C4-2B (cell line): ENCODE results near the gene TNIP1.

Experiments
- H3K27ac ChIP-seq: fragments of 450-650 bp; 2 replicates; pipeline ENCODE4 v1.5.1; 2017
- ZFX ChIP-seq: fragments of 450-650 bp; IDR thresholded peaks from 2 replicates; pipeline ENCODE4 v1.6.1; 2017
- TF ChIP-seq, protein P1 (sequence below): fragments of 450-650 bp; conservative IDR thresholded peaks from 2 replicates; pipeline ENCODE4 v1.5.1; 2017; ENCODE audit warnings: mild to moderate bottlenecking

Gene TNIP1

DNA sequence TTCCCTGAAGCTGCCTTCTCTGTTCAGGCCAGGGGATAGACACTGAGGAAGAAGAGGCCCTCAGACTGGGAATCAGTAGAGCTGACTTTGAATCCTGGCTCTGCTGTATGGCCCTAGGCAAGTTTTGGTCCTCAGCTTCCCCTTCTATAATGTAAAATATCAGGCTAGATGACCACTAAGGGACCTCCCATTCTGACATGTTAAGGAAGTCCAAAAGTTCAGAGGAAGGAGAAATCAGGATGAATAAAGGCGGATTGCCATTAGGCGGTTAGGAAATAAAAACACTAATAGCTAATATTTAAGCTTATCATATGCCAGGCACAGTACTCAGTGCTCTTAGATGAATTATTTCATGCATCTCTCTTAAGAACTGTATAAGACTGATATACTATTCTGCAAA, 8.9 kb upstream of the TNIP1 start:
- TF ChIP-seq, protein P1, sequence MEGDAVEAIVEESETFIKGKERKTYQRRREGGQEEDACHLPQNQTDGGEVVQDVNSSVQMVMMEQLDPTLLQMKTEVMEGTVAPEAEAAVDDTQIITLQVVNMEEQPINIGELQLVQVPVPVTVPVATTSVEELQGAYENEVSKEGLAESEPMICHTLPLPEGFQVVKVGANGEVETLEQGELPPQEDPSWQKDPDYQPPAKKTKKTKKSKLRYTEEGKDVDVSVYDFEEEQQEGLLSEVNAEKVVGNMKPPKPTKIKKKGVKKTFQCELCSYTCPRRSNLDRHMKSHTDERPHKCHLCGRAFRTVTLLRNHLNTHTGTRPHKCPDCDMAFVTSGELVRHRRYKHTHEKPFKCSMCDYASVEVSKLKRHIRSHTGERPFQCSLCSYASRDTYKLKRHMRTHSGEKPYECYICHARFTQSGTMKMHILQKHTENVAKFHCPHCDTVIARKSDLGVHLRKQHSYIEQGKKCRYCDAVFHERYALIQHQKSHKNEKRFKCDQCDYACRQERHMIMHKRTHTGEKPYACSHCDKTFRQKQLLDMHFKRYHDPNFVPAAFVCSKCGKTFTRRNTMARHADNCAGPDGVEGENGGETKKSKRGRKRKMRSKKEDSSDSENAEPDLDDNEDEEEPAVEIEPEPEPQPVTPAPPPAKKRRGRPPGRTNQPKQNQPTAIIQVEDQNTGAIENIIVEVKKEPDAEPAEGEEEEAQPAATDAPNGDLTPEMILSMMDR: no peak
- TF ChIP-seq ZFX: no peak
- H3K27ac ChIP-seq: no peak overlapping the region

DNA sequence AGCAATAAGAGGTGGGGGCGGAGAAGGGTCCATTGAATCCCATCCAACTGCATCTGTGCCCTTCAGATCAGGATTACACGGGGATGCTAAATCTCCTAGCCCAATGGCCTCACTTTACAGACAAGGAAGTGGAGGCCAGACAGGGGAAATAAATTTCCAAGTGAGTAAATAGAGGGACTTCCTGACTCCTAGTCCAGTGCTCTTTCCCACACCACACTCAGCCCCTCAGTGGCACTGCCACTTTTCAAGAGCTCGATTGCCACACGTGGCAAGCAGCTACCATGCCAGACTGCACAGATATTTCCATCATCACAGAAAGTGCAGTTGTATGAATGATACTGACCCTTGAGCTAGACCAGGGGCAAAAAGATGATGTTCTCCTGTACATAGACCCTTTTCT, 8.2 kb upstream of the TNIP1 start:
- TF ChIP-seq, protein P1: no peak
- no peak for TF ChIP-seq ZFX
- no peak overlapping the region for H3K27ac ChIP-seq

DNA sequence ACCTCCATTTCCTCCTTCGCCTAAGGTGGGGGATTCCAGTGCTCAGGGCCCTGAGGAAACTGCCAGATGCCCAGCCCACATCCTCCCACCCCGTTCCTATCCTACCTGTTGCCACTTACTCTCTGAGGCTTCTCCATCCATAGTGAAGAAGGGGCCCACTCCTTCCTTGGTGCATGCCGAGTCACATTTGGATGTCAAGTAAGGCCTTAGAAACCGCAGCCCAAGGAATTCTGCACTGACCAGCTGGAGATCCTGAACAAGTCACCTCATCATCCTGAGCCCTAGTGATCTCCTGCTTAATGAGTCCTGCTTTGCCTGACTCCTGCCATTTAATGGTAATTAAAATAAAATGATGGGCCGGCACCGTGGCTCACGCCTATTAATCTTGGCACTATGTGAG, 6.7 kb upstream of the TNIP1 start:
- no peak overlapping the region for H3K27ac ChIP-seq
- TF ChIP-seq, protein P1: no peak
- no peak for TF ChIP-seq ZFX

DNA sequence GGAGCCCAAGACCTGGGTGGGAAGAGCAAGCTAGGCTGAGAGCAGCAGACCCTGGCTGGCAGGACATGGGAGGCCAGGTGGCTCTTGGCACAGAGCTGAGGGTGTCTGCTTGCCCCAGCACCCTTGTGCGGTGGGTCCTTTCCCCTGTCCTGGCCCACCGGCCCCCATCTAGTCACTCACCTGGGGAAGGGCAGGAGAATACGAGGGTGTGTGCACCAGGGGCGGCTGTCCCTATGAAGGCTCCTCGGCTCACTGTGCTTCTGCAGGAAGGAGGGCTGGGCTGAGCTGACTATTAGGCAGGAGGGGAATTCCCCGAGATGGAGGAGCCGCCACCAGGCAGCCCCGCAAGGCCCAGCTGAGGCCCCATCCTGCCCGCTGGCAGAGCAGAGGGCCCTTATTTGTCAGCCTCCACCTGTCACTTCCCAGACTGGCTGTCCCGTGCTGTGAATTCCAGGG, 6.1 kb upstream of the TNIP1 start:
- H3K27ac ChIP-seq: no peak overlapping the region

DNA sequence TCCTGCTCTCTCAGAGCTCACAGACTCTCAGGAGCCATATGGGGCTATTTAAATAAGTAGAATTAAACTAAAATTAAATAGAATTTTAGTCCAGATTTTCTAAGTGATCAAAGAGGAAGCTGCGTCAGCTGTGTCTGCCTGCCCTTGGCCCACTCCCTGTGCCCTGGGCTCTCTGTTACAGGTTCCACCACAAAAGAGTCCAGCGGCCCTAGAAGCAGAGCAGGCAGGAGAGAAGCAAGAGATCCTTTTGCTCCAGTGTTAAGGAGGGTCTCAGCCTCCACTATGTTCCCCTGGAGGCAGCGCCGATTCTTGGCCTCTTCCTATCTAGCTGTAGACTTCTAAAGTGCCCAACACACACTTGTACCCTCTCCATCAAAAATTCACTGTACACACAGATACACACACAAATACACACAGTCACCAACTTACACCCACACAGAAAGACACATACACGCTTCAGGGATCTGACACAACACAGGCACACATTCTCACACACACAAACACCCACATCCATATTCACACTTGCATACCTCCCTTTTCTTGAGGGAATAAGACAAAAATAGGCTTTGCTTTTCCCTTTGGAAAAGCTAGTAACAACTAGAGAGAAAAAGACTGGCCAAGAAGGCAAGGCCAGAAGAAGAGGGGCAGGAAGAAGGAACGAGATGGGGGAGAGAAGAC, 5.5 kb upstream of the TNIP1 start:
- no peak for TF ChIP-seq ZFX
- TF ChIP-seq, protein P1: no peak
- H3K27ac ChIP-seq: no peak overlapping the region

More for the DNA sequence above, 6.1 kb upstream of the TNIP1 start:
- TF ChIP-seq ZFX: no peak
- TF ChIP-seq, protein P1: no peak

DNA sequence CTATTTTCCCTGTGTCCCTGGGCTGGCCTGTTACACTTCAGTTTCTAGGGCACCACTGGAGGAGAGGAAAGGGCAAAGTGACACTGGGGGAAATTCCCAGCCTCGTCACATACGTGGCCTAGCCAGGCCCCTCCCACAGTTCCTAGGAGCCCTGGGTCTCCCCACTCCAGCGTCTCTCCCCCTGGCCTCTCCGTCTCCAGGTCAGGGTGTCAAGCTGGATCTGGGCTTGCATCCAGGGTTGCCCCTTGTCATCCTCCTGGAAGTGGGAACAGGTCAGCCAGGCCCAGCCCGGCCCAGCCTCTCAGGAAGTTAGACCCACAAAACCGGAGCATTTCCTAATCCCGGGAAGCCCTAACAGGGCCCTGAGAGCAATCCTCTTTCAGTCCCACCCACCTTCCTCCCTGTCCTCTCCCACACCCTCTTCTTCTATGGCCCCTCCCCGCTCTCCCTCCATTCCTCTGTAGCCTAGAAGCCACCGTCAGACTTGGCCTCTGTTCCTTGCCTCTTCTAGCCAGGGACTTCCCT, 4.7 kb upstream of the TNIP1 start:
- no peak for TF ChIP-seq ZFX
- TF ChIP-seq, protein P1: no peak
- H3K27ac ChIP-seq: no peak overlapping the region

DNA sequence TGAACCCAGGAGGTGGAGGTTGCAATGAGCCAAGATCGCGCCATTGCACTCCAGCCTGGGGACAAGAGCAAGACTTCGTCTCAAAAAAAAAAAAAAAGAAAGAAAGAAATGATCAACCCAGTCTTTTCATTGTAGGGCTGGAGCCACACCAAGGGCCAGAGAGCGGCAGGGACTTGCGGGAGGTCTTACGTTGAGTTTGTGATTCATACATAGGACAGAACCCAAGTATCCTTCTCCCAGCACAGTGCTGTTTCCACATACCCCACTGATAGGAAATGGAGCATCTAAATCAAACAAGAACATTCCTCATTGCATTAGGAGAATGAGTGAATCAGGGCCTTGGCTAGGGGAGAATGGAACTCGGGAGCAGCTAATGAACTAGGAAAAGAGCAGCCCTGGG, 3.5 kb upstream of the TNIP1 start:
- TF ChIP-seq, protein P1: no peak
- no peak for TF ChIP-seq ZFX
- no peak overlapping the region for H3K27ac ChIP-seq
